MCF 10A (cell line): ENCODE results near the gene BRSK2. TPM values are rescaled to one million over a fixed set of nuclear protein-coding genes. Genes with fewer than 3 reads are reported as not detected.

Experiments
- BruUV-seq: library from RNA; stranded (reverse); fragments of 400-500 nt; replicated peaks from 2 replicates; lab custom pipeline; 2021; lab: Mats Ljungman, UMichigan
- CTCF ChIA-PET: fragments of 300-600 bp; sonication (Branson Sonifier 250); formaldehyde crosslinking; extraction: SDS; loops from one replicate; lab custom pipeline; 2021; ENCODE audit warnings: antibody characterized with exemption, inconsistent platforms; lab: Yijun Ruan, JAX
- POLR2A ChIA-PET: fragments of 300-600, 350-650 bp; sonication (Branson Sonifier 250); formaldehyde crosslinking; extraction: SDS; loops from one replicate; lab custom pipeline; 2020; ENCODE audit warnings: antibody characterized with exemption, inconsistent platforms; lab: Yijun Ruan, JAX
- DNase-seq: peaks from one replicate; pipeline ENCODE4 v3.0.0-alpha.2; 2018; ENCODE audit not compliant: unreplicated experiment
- H3K27ac Mint-ChIP-seq: one replicate; pipeline ENCODE4 v1.8.0; 2022; ENCODE audit warnings: mild to moderate bottlenecking, low read depth, mixed read lengths; ENCODE audit not compliant: unreplicated experiment
- H3K27me3 Mint-ChIP-seq: one replicate; pipeline ENCODE4 v1.8.0; 2022; ENCODE audit warnings: mixed read lengths; ENCODE audit not compliant: insufficient read depth, unreplicated experiment
- H3K36me3 Mint-ChIP-seq: one replicate; pipeline ENCODE4 v1.8.0; 2022; ENCODE audit warnings: mild to moderate bottlenecking, moderate library complexity, mixed read lengths; ENCODE audit not compliant: insufficient read depth, unreplicated experiment
- H3K4me1 Mint-ChIP-seq: one replicate; pipeline ENCODE4 v1.8.0; 2022; ENCODE audit warnings: mixed read lengths; ENCODE audit not compliant: insufficient read depth, unreplicated experiment
- H3K4me3 Mint-ChIP-seq: one replicate; pipeline ENCODE4 v1.8.0; 2022; ENCODE audit warnings: mild to moderate bottlenecking, moderate library complexity, mixed read lengths; ENCODE audit not compliant: unreplicated experiment
- H3K9me3 Mint-ChIP-seq: one replicate; pipeline ENCODE4 v1.8.0; 2022; ENCODE audit warnings: mixed read lengths; ENCODE audit not compliant: unreplicated experiment
- CTCF ChIP-seq: fragments of 200-600 bp; IDR thresholded peaks from one replicate; pipeline ENCODE4 v1.8.0; 2022; ENCODE audit warnings: antibody characterized with exemption, mild to moderate bottlenecking; ENCODE audit not compliant: unreplicated experiment
- intact Hi-C: fragments of 100-400 bp; cut with micrococcal nuclease; formaldehyde crosslinking; loops from 2 replicates; pipeline ENCODE4 v1.14.1; 2022
- total RNA-seq: library from RNA; stranded (reverse); gene quantifications from 2 replicates; pipeline ENCODE4 v1.2.3, GENCODE V29; 2022

BRSK2 gene
- total RNA-seq, 1 experiment from 2014 or later = 0.44 TPM

- H3K9me3 Mint-ChIP-seq = no peaks in the 10 kb centered on the region
- no peak for TF ChIP-seq CTCF
- POLR2A ChIA-PET = no interaction called here
- H3K36me3 Mint-ChIP-seq = peaks cover 18% of the 10 kb centered on the region
- H3K4me3 Mint-ChIP-seq = no peak overlapping the region
- H3K27me3 Mint-ChIP-seq = no peaks in the 10 kb centered on the region
- no TSS peak for BruUV-seq
- no peak overlapping the region for H3K27ac Mint-ChIP-seq
- DNase-seq = no peak
- CTCF ChIA-PET = interaction anchor here (0.6 to 1.4 kb wide), 3 partner anchors 16 to 75 kb away, joined by 3 to 5 read pairs (median 3); no protein-coding TSS in a partner anchor
- H3K4me1 Mint-ChIP-seq = peaks cover 14% of the 10 kb centered on the region
- intact Hi-C loops = no loop called here
Observed at GRCh38 chr11:1499899-1500298, 110.2 kb downstream of the BRSK2 start.

- ChIA-PET CTCF (interaction anchor here (0.6 to 1.4 kb wide), 2 partner anchors 15 to 59 kb away, joined by 3 read pairs; no protein-coding TSS in a partner anchor), POLR2A (no interaction called here)
- no peak for DNase-seq
- intact Hi-C loops = no loop called here
- H3K4me3 Mint-ChIP-seq = no peak overlapping the region
- no peaks in the 10 kb centered on the region for H3K9me3 Mint-ChIP-seq
- H3K27me3 Mint-ChIP-seq = no peaks in the 10 kb centered on the region
- H3K36me3 Mint-ChIP-seq = peaks cover 18% of the 10 kb centered on the region
- no peak for TF ChIP-seq CTCF
- no peak overlapping the region for H3K27ac Mint-ChIP-seq
- peaks cover 14% of the 10 kb centered on the region for H3K4me1 Mint-ChIP-seq
- no TSS peak for BruUV-seq
Observed at GRCh38 chr11:1500466-1501420, 111.0 kb downstream of the BRSK2 start.

GRCh38 chr11:1501421-1502167 is 111.9 kb downstream of the BRSK2 start:
- POLR2A ChIA-PET = no interaction called here
- no peaks in the 10 kb centered on the region for H3K9me3 Mint-ChIP-seq
- peaks cover 9% of the 10 kb centered on the region for H3K4me1 Mint-ChIP-seq
- TF ChIP-seq CTCF = no peak
- DNase-seq = no peak
- H3K4me3 Mint-ChIP-seq = no peak overlapping the region
- intact Hi-C loops = no loop called here
- H3K36me3 Mint-ChIP-seq = peaks cover 18% of the 10 kb centered on the region
- no peaks in the 10 kb centered on the region for H3K27me3 Mint-ChIP-seq
- BruUV-seq = no TSS peak
- H3K27ac Mint-ChIP-seq = no peak overlapping the region
- CTCF ChIA-PET = interaction anchor here (1.8 kb wide), 1 partner anchor 13 kb away, joined by 9 read pairs; no protein-coding TSS in a partner anchor
